GM12872 (cell line): ENCODE data around the gene MAPKAPK2.

Source experiments
- CTCF ChIP-seq: IDR thresholded peaks from 3 replicates; pipeline ENCODE4 v1.5.1; 2011; ENCODE audit warnings: low read depth, mild to moderate bottlenecking, low read length, moderate library complexity; ENCODE audit not compliant: insufficient read depth

MAPKAPK2 gene

GRCh38 chr1:206694171-206695124 lies 9.7 kb downstream of the MAPKAPK2 start:
- TF ChIP-seq CTCF = no peak

- TF ChIP-seq CTCF = no peak
Measured at GRCh38 chr1:206695733-206696132, 11.0 kb downstream of the MAPKAPK2 start.

- TF ChIP-seq CTCF = no peak
Measured at GRCh38 chr1:206696812-206697585, 12.3 kb downstream of the MAPKAPK2 start.

GRCh38 chr1:206698011-206698410 lies 13.3 kb downstream of the MAPKAPK2 start:
- TF ChIP-seq CTCF = no peak

GRCh38 chr1:206699000-206699586 lies 14.4 kb downstream of the MAPKAPK2 start:
- TF ChIP-seq CTCF = no peak

- TF ChIP-seq CTCF = no peak
Measured at GRCh38 chr1:206699626-206700025, 14.9 kb downstream of the MAPKAPK2 start.

GRCh38 chr1:206700445-206701036 lies 15.8 kb downstream of the MAPKAPK2 start:
- no peak for TF ChIP-seq CTCF
